Tibial nerve (tissue), 4 donors: ENCODE data around the gene ELK3. TPM values are rescaled to one million over a fixed set of nuclear protein-coding genes. Genes with fewer than 3 reads are reported as not detected.

Source experiments
- DNase-seq, 2 donors: peaks; one replicate each; pipeline ENCODE4 v3.0.0-alpha.2; 2019; ENCODE audit warnings: low spot score in 2 of 2
- H3K27ac ChIP-seq, 4 donors: fragments of 200-600 bp; sonication (generic) in 3 of 4; one replicate each; pipeline ENCODE4 v1.5.1; 2017 to 2019; ENCODE audit warnings: mild to moderate bottlenecking in 1 of 4
- H3K27me3 ChIP-seq, 2 donors: fragments of 200-600 bp; sonication (generic) in 1 of 2; one replicate each; pipeline versions ENCODE4 v1.5.1 to v1.6.0; 2017 to 2019
- H3K36me3 ChIP-seq, 3 donors: fragments of 200-600 bp; sonication (generic); one replicate each; pipeline ENCODE4 v1.5.1; 2018 to 2019
- H3K4me1 ChIP-seq, 4 donors: fragments of 200-600 bp; sonication (generic) in 3 of 4; one replicate each; pipeline ENCODE4 v1.5.1; 2017 to 2019
- H3K4me3 ChIP-seq, 4 donors: fragments of 200-600 bp; sonication (generic) in 3 of 4; one replicate each; pipeline ENCODE4 v1.5.1; 2017 to 2019; ENCODE audit warnings: mild to moderate bottlenecking in 1 of 4, moderate library complexity in 1 of 4
- H3K9me3 ChIP-seq, 4 donors: fragments of 200-600 bp; sonication (generic) in 3 of 4; one replicate each; pipeline ENCODE4 v1.5.1; 2017 to 2019
- EP300 ChIP-seq, 2 donors: sonication (generic); formaldehyde crosslinking; IDR thresholded peaks; one replicate each; pipeline ENCODE4 v1.6.1; 2017; ENCODE audit warnings: antibody characterized with exemption in 2 of 2, mild to moderate bottlenecking in 1 of 2
- POLR2A ChIP-seq, 2 donors: fragments of 450-650 bp; IDR thresholded peaks; one replicate each; pipeline ENCODE4 v1.6.1; 2017; ENCODE audit warnings: antibody characterized with exemption in 2 of 2, mild to moderate bottlenecking in 2 of 2, moderate library complexity in 2 of 2
- WGBS, 2 donors: methylation state at CpG; one replicate each; pipeline ENCODE4 v1.1.5; 2018; 5-methylcytosine and 5-hydroxymethylcytosine counted together
- total RNA-seq, 4 donors: library from RNA; depleted of rRNA; stranded (reverse); fragments of >200 nt; gene quantifications; one replicate each; pipeline ENCODE4 v1.1.0, GENCODE V29; 2016
- TF ChIP-seq, protein P1 (sequence below), 5 experiments: fragments of 200-600 bp in 3 of 5; fragments of 450-650 bp in 2 of 5; sonication (generic) in 3 of 5; IDR thresholded peaks; one replicate each; pipeline ENCODE4 v1.5.1; 2016 to 2019; ENCODE audit warnings: antibody characterized with exemption in 5 of 5, mild to moderate bottlenecking in 3 of 5, moderate library complexity in 2 of 5

ELK3 gene
- total RNA-seq, 4 donors from 2014 or later = 9.4 to 28.6 (median 17.7) TPM

DNA sequence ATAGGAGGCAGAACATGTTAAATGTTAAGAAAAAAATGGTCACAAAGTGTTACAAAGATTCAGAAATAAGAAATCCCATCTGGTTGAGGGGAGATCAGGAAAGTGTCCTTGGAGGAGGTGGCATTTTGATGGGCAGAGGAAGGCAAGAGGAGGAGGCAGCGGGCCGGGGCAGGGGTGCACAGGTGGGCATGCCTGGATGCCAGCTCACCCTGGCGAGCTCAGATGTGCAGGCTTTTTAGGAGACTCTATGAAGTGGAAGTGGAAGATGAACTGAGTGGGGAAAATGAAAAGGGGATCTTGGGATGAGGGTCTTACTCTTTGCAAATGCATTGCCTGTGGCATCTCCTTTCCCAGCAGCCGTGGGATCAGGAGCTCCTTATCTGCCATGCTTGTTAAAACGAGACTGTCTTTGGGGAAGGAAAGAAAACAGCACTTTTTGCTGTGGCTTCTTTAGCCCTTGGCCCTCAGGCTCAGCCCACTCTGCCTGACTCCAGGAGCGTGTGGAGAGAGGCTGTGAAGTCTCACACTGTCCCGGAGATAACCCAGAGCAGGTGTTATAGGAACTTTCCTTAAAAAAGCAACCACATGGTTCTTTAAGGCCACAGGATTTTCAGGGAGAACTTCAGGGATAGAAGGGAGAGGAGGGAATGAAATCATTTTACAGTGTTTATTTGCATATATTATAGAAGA is 62.6 kb downstream of the ELK3 start:
- H3K27ac ChIP-seq = peak overlapping the region in 1 of 4 donors; percentile 5

DNA sequence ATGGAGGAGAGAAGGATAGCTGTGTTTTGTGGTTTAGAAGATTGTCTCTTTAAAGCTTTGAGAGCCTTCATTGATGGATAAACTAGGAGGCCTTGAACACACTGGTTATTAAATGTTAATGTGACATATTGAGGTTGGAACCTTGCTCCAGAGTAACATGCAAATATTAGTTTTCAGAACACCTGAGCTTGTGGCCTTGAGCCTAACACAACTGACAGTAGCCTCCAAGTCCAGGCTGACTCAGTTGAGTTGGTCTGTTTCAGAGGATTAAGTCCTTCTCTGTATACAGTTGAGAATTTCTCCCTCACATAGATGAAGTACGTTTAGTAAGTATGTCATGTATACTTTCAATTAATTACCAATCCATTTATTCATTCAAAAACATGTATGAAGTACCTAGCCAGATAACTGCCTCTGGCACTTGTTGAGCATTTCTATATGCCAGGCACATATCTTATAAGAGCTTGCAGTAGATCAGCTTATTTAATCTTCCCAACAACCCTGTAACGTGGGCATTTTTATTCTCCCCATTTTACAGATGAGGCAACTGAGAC is 63.5 kb downstream of the ELK3 start:
- DNase-seq = no peak
- no peak for TF ChIP-seq POLR2A (IDR thresholded peaks at IDR 0.05)
- TF ChIP-seq EP300 (IDR thresholded peaks at IDR 0.05) = no peak
- TF ChIP-seq, protein P1, sequence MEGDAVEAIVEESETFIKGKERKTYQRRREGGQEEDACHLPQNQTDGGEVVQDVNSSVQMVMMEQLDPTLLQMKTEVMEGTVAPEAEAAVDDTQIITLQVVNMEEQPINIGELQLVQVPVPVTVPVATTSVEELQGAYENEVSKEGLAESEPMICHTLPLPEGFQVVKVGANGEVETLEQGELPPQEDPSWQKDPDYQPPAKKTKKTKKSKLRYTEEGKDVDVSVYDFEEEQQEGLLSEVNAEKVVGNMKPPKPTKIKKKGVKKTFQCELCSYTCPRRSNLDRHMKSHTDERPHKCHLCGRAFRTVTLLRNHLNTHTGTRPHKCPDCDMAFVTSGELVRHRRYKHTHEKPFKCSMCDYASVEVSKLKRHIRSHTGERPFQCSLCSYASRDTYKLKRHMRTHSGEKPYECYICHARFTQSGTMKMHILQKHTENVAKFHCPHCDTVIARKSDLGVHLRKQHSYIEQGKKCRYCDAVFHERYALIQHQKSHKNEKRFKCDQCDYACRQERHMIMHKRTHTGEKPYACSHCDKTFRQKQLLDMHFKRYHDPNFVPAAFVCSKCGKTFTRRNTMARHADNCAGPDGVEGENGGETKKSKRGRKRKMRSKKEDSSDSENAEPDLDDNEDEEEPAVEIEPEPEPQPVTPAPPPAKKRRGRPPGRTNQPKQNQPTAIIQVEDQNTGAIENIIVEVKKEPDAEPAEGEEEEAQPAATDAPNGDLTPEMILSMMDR (IDR thresholded peaks at IDR 0.05) = no peak
- no peak overlapping the region for H3K4me3 ChIP-seq
- H3K36me3 ChIP-seq = peaks cover 0 to 38% (median 0%) of the 10 kb centered on the region in 3 donors
- H3K4me1 ChIP-seq = peaks cover 0 to 31% (median 6%) of the 10 kb centered on the region in 4 donors
- peak overlapping the region in 2 of 4 donors; percentile 25 to 61 for H3K27ac ChIP-seq
- no peaks in the 10 kb centered on the region for H3K9me3 ChIP-seq
- 80 to 81% methylated on average over 2 of the region's 2 CpGs for WGBS, 2 donors
- no peaks in the 10 kb centered on the region for H3K27me3 ChIP-seq

More for the DNA sequence above, 62.6 kb downstream of the ELK3 start:
- Histone ChIP-seq H3K9me3 (no peaks in the 10 kb centered on the region), H3K27me3 (no peaks in the 10 kb centered on the region), H3K4me3 (no peak overlapping the region), H3K4me1 (peaks cover 0 to 31% (median 6%) of the 10 kb centered on the region in 4 donors), H3K36me3 (peaks cover 0 to 39% (median 0%) of the 10 kb centered on the region in 3 donors)
- no peak for DNase-seq
- TF ChIP-seq EP300 (IDR thresholded peaks at IDR 0.05) (no peak), POLR2A (IDR thresholded peaks at IDR 0.05) (no peak)
- TF ChIP-seq, protein P1 (IDR thresholded peaks at IDR 0.05) = no peak
- 81% methylated on average over 7 of the region's 7 CpGs for WGBS, 2 donors

DNA sequence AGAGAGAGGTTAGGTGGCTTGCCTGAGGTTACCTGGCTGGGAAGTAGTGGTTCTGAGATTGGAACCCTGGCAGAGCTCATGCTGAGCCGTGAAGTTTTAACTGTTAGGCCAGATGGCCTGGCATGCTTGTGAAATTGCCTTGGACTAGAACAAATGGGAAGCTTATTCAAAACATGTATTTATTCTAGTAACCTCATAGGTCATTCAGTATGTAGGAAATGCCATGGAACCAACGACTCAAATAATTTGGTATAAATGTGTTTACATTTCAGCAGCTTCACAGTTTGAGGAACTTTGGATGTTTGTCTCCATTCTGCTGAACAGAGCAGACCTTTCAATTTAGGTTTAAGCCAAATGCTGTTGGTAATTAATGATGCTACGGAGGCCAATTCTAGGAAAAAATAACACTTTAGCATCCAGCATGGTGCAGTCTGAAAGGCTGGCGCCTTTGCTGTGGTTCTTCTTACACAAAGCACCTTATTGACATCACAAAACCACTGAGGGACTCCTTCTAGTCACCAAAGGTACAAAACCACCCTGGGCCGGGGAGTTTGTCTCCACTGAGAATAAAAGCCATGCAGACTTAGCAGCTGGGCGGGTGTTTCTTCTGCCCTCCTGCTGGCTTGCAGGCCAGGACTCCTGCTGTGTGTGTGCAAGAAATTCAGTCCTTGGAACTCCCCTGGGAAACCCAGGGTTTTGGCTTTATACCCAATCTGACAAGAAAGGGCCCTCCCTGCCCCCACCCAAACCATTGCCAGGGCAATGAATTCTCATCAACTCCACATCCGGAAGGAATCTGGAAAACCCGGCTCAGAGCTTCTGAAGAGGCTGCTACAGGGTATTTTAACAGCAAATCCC is 64.2 kb downstream of the ELK3 start:
- Histone ChIP-seq H3K4me1 (peaks cover 0 to 31% (median 6%) of the 10 kb centered on the region in 4 donors), H3K27ac (peak overlapping the region in 2 of 4 donors; percentile 25 to 61), H3K4me3 (no peak overlapping the region), H3K27me3 (no peaks in the 10 kb centered on the region), H3K36me3 (peaks cover 0 to 34% (median 0%) of the 10 kb centered on the region in 3 donors), H3K9me3 (no peaks in the 10 kb centered on the region)
- 41 to 44% methylated on average over 8 of the region's 8 CpGs for WGBS, 2 donors
- DNase-seq = no peak
- TF ChIP-seq, protein P1 (IDR thresholded peaks at IDR 0.05) = no peak
- TF ChIP-seq EP300 (IDR thresholded peaks at IDR 0.05) (peak in 1 of 2 donors; percentile 7), POLR2A (IDR thresholded peaks at IDR 0.05) (no peak)

DNA sequence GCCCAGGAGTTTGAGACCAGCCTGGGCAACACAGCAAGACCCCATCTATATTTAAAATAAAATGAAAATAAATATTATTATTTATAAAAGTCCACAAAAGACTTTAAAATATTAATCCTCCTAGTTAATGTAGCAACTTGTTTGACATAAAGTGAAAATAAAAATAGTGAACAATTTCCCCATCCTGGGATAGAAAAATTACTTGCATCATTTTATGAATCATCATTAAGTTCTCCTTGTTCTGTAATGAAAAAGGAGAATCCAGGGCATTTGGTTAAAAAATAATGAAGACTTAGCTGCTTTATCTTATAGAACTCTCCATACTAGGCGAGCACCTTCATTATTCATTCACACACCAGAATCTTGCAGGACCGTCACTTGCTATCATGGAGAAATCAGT is 66.1 kb downstream of the ELK3 start:
- WGBS, 2 donors = 97 to 98% methylated on average over 2 of the region's 2 CpGs
- Histone ChIP-seq H3K4me3 (no peak overlapping the region), H3K9me3 (no peaks in the 10 kb centered on the region), H3K4me1 (peaks cover 0 to 18% (median 6%) of the 10 kb centered on the region in 4 donors), H3K36me3 (peaks cover 0 to 46% (median 0%) of the 10 kb centered on the region in 3 donors), H3K27me3 (no peaks in the 10 kb centered on the region), H3K27ac (no peak overlapping the region)
- DNase-seq = no peak
- TF ChIP-seq, protein P1 (IDR thresholded peaks at IDR 0.05) = no peak
- TF ChIP-seq POLR2A (IDR thresholded peaks at IDR 0.05) = no peak
- TF ChIP-seq EP300 (IDR thresholded peaks at IDR 0.05) = no peak
